HG03039 (cell line): Measurements from ENCODE around the gene CST9L.
"Not testable (repeated sequence)": the region's sequence is repeated elsewhere in the genome, so short reads cannot be mapped to it uniquely, and the experiment has no call there.

Source experiments
- ATAC-seq: cut with Tn5 transposase; IDR thresholded peaks from one replicate; pipeline ENCODE4 v1.9.1; 2021; ENCODE audit warnings: mild to moderate bottlenecking, moderate library complexity; ENCODE audit not compliant: unreplicated experiment

Gene CST9L

DNA sequence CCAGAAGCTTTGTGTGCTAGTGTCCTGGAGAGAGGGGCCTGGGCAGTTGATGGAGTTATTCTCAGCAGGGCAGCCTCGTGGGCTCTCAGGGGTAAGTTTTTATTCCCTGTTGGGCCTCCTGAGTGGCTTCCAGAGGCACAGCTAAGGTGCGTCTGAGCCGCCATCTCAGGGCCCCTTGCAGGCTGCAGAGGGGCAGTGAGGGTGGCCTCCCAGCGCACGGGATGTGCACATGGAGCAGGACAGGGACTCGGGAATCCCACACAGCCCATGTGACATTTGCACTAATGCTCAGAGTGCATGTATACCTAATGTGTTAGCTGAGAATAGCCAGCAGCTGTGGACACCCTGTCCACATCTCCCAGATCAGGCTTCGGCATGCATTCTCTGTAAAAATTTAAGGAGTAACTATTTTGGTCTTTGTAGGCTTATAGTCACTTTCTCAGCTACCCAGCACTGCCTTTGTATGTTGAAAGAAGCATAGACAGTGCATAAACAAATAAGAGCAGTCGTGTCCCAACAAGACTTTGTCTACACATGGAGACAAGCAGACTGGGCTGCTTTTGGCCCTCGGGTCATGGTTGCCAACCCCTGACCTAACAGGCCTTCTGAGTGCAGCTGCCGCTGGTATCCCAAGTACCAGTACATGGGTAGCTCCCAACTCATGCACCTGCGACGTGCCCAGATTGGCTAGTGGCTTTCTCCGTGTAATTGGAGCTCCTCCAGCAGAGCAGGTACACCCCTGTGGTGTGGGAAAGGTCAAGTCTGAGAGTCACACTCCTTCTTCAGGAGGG is 18.6 kb upstream of the CST9L start:
- ATAC-seq: no peak

DNA sequence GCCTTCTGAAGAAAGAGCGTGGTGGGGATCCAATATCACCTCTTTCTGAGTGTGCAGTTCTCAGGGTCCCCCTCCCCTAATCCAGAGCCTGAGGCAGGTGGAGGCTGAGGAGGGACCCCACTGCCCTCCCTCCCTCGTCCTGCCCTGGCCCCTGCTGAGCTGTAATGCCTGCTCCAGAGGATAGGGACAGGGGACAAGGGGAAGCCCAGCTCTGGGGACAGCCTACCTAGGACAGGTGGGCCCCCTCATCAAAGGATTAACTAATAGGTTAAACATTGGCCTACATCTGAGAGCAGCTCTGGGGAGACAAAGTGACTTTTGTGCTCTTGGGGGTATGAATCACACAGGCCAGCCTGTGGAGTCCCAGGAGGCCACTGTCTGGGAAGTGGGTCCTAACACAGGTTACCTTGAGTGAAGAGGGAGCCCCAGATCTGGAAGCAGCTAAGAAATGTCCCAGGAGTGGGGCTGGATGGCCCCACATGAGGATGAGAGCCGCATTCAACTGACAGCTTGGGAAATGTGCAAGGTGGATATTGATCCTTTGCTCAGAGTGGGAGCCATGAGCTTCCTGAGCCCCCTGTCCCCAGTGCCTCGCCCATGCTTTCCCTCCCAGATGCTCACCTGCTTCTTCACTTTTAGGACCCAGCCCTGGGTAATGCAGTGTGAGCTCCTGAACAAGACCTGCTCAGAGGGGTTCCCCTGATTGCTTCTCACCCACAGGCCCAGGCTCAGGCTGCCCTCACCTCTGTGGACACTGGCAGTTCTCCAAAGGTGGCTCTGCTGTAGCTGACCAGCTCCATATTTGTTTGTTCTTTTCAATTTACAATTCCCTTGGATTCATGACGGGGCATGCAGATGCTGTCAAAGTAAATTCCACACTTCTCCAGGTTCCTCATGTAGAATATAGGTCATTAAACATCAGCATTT is 17.8 kb upstream of the CST9L start:
- ATAC-seq: no peak

DNA sequence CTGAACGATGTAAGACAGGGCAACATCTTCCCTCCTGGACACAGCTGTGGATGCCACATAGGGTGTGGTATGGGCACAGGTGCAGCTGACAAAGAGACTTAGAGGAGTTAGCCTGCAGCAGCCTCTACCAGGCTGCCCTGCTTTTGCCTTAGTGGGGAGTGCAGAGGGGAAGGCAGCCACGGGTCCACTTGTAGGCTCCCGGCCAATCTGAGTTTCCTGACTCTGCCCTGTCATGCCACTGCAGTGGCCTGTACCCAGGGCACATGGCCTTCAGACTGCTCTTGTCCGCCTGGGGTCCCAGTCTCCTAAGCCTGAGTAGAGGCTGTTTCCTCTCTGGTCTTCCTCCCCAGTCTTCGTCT is 17.1 kb upstream of the CST9L start:
- ATAC-seq: no peak

DNA sequence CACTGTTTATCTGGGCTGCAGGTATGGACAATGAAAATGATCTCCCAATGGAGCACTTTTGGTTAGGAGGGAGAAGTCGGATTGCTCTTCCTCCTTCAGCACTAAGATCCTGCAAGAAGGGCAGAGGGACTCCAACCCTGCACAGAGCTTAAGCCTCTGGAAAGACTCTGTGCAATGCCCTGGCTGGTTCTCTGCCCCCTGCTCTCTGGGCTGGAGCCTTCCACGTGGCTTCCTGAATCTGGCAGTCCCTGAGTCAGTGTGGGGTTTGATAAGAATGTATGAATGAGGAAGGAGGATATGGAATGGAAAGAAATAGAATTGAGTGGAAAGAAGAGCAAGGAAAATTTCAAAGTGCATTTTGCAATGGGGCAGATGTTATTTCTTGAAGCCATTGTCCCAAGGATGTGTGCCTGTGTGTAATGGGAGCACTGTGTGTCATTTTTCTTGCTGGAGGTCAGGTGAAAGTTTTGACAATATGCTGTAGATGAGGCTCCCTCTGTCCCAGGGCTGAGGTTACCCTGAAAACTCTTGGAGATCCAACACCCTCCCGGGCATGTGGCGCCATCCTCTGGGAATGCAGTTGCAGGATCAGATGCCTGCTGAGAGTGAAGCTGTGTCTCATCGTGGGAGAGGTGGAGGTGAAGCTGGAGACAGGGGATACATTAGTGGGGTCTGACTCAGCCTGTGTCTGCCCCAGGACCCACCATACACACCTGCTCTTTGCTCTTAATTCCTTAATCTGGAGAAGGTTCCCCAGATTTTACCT is 16.3 kb upstream of the CST9L start:
- ATAC-seq: no peak

DNA sequence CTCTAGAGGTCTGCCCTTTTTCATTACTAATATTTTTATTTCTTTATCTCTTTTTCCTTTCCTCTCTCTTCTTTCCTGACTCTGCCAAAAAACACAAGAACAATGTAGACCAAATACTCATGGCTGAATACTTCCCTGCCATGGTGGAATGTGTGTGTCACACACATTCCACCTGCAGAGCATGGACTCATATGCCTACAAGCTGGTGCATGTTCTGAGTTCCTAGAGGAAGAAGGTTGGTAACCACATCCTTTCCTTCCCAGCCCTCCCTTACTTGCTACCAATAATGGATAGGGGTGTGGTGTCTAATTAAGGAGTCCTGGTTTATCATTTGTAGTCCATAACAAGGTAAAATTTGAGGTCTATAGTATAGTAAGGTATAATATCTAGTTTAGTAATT is 15.2 kb upstream of the CST9L start:
- ATAC-seq: no peak

DNA sequence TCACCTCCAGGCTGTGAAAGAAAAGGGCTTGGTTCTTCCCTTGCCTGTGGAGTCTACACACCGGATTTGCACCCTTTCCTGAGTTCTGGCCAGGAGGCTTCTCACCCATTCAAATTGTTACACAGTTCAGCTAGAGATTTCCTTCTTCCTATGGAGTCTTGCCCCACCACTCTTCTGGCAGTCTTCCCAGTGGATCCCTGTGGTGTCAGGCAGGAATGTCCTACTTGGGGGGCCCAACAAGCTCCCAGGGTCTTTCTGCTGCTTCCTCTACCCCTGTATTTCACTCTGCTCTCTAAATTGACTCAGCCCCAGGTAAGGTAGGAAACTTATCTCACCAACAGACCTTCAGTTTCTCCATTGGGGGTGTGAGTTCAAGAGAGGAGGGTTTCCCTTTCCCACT is 14.0 kb upstream of the CST9L start:
- no peak for ATAC-seq

DNA sequence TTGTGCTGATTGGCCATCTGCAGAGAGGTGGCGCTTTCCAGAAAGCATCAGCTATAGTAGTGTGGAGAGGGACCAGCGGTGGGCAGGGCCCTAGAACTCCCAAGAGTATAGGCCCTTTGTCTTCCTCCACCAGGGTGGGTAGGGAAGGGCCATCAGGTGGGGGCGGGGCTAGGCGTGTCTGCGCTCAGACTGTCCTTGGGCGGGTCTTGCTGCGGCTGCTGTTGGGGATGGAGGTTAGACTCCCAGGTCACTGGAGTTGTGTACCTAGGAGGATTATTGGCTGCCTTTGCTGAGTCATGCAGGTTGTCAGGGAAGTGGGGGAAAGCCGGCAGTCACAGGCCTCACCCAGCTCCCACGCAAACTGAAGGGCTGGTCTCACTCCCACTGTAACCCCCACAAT is 13.5 kb upstream of the CST9L start:
- ATAC-seq: not testable (repeated sequence)

DNA sequence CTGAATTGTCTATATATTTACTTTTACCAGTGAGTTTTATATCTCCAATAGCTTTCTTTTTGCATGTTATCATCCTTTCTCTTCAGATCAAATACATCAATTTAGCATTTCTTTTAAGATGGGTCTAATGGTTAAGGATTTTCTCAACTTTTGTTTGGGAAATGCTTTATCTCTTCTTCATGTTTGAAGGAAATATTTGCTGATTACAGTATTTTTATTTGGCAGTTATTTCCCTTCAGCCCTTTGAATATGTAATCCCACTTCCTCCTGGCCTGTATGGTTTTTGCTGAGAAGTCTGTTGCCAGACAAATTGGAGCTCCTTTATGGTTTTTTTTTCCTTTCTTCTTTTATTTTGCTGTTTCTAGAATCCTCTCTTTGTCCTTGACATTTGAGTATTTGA is 6.7 kb upstream of the CST9L start:
- ATAC-seq: no peak

DNA sequence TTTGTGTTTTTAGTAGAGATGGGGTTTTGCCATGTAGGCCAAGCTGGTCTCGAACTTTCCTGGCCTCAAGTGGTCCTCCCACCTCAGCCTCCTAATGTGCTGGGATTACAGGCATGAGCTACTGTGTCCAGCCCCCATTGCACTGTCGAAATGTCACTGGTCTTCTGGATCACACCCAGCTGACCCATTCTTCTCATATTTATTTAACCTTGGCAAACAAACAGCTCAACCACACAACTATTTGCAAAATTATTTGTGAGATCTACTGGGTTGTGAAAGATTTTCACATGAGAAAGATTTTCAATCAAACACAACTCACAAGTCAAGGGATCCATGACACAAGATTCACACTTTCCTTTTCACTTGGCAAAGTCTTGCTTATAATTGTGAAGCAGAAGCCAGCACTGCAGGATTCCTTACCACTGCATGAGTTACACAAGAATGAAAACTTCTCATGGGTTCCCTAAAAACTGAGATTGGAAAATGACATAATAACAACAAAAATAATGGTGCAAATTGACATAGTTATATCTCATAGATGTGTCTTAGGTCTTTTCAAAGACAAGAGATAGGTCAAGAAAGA is 2.0 kb upstream of the CST9L start:
- no peak for ATAC-seq

DNA sequence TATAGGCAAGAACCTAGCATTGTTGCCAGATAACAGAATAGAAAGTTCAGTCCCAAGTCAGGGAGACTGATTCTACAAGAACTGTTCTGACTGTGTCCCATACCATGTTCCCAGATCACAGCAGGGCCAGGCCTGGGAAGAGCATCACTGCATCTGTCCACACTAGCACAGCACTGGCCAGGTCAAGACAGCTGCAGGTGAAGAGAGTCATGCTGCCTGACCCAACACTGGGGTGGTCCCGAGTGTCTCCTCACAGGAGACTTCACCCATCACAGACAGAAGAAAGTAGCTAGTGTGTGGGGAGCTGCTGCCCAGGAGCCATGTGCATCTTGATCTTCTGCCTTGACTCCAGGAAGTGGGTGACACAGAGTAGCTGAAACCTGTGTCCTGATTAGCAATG is 1.3 kb upstream of the CST9L start:
- ATAC-seq: no peak

DNA sequence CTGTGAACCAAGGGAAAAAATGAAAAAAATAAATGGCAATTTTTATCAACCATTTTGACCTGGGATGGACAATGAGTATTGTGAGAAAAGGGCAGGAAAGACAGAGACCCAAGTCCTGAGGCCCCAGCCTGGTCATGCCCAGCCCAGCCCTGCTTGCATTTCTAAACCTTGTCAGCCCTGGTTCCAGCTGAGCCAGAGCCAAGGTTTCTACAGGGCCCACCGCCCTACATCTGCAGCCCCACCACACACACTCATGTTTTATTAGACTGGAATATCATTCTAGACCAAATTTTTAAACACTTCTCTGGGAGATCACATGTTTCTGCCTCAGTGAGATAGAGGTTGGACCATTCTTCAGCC is 667 bp upstream of the CST9L start:
- ATAC-seq: no peak

DNA sequence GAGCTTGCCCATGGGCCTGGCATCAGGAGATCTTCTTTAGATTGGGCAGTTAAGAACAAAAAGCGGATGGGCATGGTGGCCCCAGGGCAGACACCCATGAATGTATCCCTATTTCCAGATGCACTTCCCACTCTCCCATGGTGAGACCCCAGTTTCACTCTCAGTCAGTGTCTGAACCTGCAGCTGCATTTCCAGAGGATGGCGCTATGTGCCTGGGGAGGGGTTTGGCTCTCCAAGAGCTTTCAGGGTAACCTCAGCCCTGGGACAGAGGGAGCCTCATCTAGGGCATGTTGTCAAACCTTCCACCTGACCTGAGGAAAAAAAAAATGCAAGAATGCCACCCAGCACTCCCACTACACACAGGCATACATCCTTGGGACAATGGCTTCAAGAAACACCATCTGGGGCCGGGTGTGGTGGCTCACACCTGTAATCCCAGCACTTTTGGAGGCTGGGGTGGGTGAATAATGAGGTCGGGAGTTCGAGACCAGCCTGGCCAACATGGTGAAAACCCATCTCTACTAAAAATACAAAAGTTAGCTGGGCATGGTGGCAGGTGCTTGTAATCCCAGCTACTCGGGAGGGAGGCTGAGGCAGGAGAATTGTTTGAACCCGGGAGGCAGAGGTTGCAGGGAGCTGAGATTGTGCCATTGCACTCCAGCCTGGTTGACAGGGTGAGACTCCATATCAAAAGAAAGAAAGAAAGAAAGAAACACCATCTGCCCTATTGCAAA is 1.9 kb downstream of the CST9L start:
- no peak for ATAC-seq

DNA sequence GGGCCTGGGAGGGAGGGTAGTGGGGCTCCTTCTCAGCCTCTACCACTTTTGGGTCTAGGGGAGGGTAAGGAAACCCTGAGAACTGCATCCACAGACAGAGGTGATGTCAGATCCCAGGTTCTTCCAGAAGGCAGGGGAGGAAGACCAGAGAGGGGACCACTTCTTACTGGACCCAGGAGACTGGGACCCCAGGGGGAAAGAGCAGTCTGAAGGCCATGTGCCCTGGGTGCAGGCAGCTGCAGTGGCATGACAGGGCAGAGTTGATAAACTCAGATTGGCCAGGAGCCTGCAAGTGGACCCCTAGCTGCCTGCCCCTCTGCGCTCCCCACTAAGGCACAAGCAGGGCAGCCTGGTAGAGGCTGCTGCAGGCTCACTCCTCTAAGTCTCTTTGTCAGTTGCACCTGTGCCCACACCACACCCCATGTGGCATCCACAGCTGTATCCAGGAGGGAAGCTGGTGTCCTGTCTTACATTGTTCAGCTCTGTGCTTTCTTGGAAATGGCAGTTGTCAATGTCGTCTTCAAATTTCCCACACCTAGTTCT is 2.7 kb downstream of the CST9L start:
- no peak for ATAC-seq

DNA sequence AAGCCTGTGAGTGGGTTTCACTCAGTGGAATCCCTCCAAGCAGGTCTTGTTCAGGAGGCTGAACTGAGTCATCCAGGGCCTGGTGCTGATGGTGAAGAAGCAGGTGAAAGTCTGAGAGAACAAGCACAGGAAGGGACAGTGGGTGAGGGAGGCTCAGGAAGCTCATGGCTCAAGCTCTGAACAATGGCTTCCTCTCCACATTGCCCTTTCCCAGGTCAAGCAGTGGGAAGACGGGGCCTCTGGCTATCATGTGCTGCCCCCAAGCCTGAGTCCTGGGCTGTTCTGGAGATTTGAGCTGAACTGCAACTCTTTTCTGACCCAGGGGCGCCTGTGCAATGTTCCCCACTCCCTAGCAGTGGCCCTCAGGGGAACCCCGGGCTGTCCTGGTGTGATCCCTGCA is 3.4 kb downstream of the CST9L start:
- no peak for ATAC-seq

DNA sequence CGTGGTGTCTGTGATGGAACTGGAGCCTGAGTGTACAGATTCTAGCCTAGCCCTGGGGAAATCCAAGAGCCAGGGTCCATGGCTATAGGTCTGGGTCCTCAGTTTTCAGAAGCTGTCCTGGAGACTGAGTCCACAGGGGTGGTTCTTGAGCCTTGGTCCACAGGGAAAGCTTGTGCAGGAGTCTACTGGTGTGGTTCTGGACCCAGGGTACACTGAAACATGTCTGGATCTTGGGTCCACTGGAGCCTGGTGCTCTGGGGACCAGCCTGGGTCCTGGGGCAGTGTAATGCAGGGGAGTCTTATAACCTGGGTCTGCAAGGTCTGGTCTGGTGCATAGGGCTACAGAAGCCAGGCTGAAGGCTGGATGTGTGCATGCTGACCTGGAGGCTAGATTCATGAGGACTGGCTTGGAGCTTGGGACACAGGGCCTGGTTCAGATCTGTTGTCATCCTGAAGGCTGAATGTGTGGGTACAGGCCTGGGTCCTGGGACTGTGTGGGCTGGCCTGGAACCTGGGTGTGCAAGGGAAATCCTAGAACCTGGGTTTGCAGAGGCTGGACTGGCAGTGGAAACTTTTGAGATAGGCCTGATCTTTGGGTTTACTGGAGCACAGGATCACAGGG is 5.5 kb downstream of the CST9L start:
- no peak for ATAC-seq

DNA sequence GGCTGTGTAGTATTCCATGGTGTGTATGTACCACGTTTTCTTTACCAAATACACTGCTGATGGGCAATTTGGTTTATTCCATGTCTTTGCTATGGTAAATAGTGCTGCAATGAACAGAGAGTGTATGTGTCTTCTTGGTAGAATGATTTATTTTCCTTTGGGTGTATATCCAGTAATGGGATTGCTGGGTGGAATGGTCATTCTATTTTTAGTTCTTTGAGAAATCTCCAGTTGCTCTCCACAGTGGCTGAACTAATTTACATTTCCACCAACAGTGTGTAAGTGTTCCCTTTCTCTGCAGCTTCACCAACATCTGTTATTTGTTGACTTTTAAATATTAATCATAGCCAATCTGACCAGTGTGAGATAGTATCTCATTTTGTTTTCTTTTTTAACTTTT is 13.9 kb downstream of the CST9L start:
- ATAC-seq: no peak

DNA sequence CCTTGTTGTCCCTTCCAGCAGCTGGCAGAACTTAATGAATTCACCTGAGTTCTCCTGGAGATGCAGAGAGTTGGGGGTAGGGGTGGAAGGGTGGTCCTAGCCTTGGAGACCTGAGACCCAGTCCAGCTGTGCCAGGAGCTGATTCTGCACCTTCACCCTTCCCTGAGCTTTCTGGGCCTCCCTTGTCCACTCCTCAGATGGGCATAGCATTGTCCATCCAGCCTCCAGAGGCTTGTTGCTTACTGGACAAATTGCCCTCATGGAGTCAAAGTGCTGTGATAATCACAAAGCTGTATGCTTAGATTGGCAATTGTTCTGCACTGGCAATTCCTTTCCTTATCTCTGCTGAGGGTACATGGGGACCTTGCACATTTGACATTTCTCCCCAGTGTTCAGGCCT is 16.5 kb downstream of the CST9L start:
- ATAC-seq: no peak

DNA sequence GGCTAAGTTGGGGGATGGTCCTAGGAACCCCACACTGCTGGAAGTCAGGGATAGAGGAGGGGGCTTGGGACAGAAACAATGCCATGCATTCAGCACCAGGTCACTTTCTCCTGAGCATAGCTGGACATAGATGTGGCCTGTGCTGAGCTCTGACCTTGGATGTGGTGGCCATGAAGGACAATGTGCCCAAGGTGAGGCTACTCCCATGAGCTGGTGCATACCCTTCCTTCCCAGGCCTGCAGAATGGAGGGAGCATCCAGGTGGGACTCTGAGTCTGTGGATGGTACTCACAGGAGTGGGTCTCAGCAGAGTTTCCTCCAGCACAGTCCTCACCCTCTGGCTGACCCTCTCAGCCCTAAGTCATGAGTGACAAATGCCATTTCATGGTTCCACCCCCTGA is 16.9 kb downstream of the CST9L start:
- ATAC-seq: no peak

DNA sequence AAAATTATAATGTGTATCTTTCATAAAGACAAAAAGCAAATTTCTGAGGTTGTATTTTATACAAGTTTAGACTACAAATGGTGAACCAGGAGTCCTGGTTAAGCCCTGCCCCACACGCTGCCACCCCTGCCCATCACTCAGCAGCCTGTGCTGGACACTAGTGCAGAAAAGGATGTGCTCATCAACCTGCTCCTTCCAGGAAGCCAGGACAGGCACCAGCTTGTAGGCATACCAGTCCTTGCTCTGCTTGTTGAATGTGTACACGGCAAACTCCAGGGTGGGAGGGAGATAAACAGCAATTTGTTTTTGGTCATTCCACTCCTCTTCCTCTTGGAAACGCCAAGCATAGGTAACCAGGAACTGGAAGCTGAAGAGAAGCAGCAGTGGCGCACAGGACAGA is 18.1 kb downstream of the CST9L start:
- no peak for ATAC-seq

DNA sequence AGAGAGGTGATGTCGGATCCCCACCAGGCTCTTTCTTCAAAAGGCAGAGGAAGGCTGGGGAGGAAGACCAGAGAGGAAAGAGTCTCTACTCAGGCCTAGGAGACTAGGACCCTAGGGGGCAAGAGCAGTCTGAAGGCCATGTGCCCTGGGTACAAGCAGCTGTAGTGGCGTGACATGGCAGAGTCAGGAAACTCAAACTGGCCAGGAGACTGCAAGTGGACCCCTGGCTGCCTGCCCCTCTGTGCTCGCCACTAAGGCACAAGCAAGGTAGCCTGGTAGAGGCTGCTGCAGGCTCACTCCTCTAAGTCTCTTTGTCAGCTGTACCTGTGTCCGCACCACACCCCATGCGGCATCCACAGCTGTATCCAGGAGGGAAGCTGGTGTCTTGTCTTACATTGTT is 19.9 kb downstream of the CST9L start:
- no peak for ATAC-seq
